Fibroblast of lung (primary cell): ENCODE data around the gene SMC1B. TPM values are rescaled to one million over a fixed set of nuclear protein-coding genes. Genes with fewer than 3 reads are reported as not detected.
"Not testable (repeated sequence)": the region's sequence is repeated elsewhere in the genome, so short reads cannot be mapped to it uniquely, and the experiment has no call there.

ENCODE experiments used
- DNase-seq, 2 donors: peaks; one replicate each; pipeline versions ENCODE4 v3.0.0 to v3.0.0-alpha.2; 2010; ENCODE audit warnings: low read depth in 2 of 2
- H2AFZ ChIP-seq: 2 replicates; pipeline ENCODE4 v1.5.1; 2012; ENCODE audit warnings: low read length, control low read depth, inconsistent platforms
- H3K27ac ChIP-seq: 2 replicates; pipeline ENCODE4 v1.5.1; 2011; ENCODE audit warnings: low read length, control low read depth; ENCODE audit not compliant: insufficient read depth
- H3K27me3 ChIP-seq: 2 replicates; pipeline ENCODE4 v1.5.1; 2011; ENCODE audit warnings: mild to moderate bottlenecking, low read length; ENCODE audit not compliant: control insufficient read depth, insufficient read depth
- H3K36me3 ChIP-seq: 2 replicates; pipeline ENCODE4 v1.5.1; 2011; ENCODE audit warnings: low read length; ENCODE audit not compliant: control insufficient read depth, insufficient read depth
- H3K4me1 ChIP-seq: 2 replicates; pipeline ENCODE4 v1.5.1; 2011; ENCODE audit warnings: low read length; ENCODE audit not compliant: control insufficient read depth, insufficient read depth; ENCODE audit errors: extremely low read depth
- H3K4me2 ChIP-seq: 2 replicates; pipeline ENCODE4 v1.5.1; 2011; ENCODE audit warnings: low read length, control low read depth; ENCODE audit not compliant: insufficient read depth; ENCODE audit errors: extremely low read depth
- H3K4me3 ChIP-seq, 4 experiments: fragments of 200-600 bp in 1 of 4; sonication (generic) in 1 of 4; replicated peaks in 1 of 4; 2 replicates each; pipeline ENCODE4 v1.5.1; 2011 to 2016; ENCODE audit warnings: low read length in 4 of 4, low read depth in 3 of 4, mild to moderate bottlenecking in 3 of 4, control low read depth in 2 of 4, inconsistent platforms in 1 of 4, mixed read lengths in 1 of 4; ENCODE audit not compliant: insufficient read depth in 1 of 4; ENCODE audit errors: control extremely low read depth in 1 of 4
- H3K79me2 ChIP-seq: 2 replicates; pipeline ENCODE4 v1.5.1; 2012; ENCODE audit warnings: mild to moderate bottlenecking, low read length, inconsistent platforms; ENCODE audit not compliant: control insufficient read depth, insufficient read depth
- H3K9ac ChIP-seq: 2 replicates; pipeline ENCODE4 v1.5.1; 2011; ENCODE audit warnings: mild to moderate bottlenecking, low read length, control low read depth; ENCODE audit not compliant: insufficient read depth
- H3K9me3 ChIP-seq: 2 replicates; pipeline ENCODE4 v1.5.1; 2012; ENCODE audit warnings: low read depth, low read length; ENCODE audit not compliant: control insufficient read depth, insufficient read depth
- H4K20me1 ChIP-seq: 2 replicates; pipeline ENCODE4 v1.5.1; 2011; ENCODE audit warnings: low read length; ENCODE audit not compliant: control insufficient read depth, insufficient read depth; ENCODE audit errors: extremely low read depth
- CTCF ChIP-seq, 2 donors: IDR thresholded peaks in 1 of 2; conservative IDR thresholded peaks in 1 of 2; 1 replicate in 1 of 2; 2 replicates in 1 of 2; pipeline ENCODE4 v1.5.1; 2011 to 2012; ENCODE audit warnings: low read length in 2 of 2, control low read depth in 1 of 2, inconsistent platforms in 1 of 2, low read depth in 1 of 2, mild to moderate bottlenecking in 1 of 2
- EZH2 ChIP-seq: IDR thresholded peaks from 2 replicates; pipeline ENCODE4 v1.5.1; 2012; ENCODE audit warnings: low read length, control low read depth, mild to moderate bottlenecking; ENCODE audit errors: missing control alignments
- polyA plus RNA-seq, 2 donors: library from polyadenylated mRNA; depleted of rRNA in 1 of 2; stranded (reverse) in 1 of 2; unstranded in 1 of 2; fragments of >200 nt; gene quantifications; 2 replicates each; pipeline ENCODE4 v1.2.1, GENCODE V29; 2011 to 2012; ENCODE audit warnings: missing spikeins in 1 of 2
- total RNA-seq: library from RNA; depleted of rRNA; stranded (reverse); fragments of >200 nt; gene quantifications from 2 replicates; pipeline ENCODE4 v1.2.1, GENCODE V29; 2014

Gene SMC1B
- total and polyA plus RNA-seq, 2 donors (not counting 1 experiment from before 2014, with no cell fraction given) = not detected

GRCh38 chr22:45329530-45329936, 83.9 kb downstream of the SMC1B start:
- H3K4me1 ChIP-seq = no peaks in the 10 kb centered on the region
- H3K27ac ChIP-seq = no peak overlapping the region
- H2AFZ ChIP-seq = no peak overlapping the region
- no peak for TF ChIP-seq EZH2
- TF ChIP-seq CTCF (conservative IDR thresholded peaks at IDR 0.05 in 1 of 2, IDR thresholded peaks at IDR 0.05 in 1 of 2; ENCODE audit: low read depth in 1 of 2, low read length in 2 of 2) = no peak
- no peak overlapping the region for H3K4me2 ChIP-seq
- DNase-seq = no peak
- H3K9me3 ChIP-seq = no peaks in the 10 kb centered on the region
- no peaks in the 10 kb centered on the region for H3K79me2 ChIP-seq
- no peak overlapping the region for H3K9ac ChIP-seq
- peaks cover 2% of the 10 kb centered on the region for H3K36me3 ChIP-seq
- H3K27me3 ChIP-seq = no peaks in the 10 kb centered on the region
- H3K4me3 ChIP-seq = no peak overlapping the region
- no peaks in the 10 kb centered on the region for H4K20me1 ChIP-seq

GRCh38 chr22:45328822-45329529, 84.4 kb downstream of the SMC1B start:
- H3K36me3 ChIP-seq = peaks cover 2% of the 10 kb centered on the region
- no peak overlapping the region for H3K9ac ChIP-seq
- H4K20me1 ChIP-seq = no peaks in the 10 kb centered on the region
- H3K27me3 ChIP-seq = no peaks in the 10 kb centered on the region
- no peak overlapping the region for H2AFZ ChIP-seq
- H3K4me1 ChIP-seq = no peaks in the 10 kb centered on the region
- no peak overlapping the region for H3K27ac ChIP-seq
- H3K9me3 ChIP-seq = no peaks in the 10 kb centered on the region
- no peak for DNase-seq
- no peak overlapping the region for H3K4me3 ChIP-seq
- no peaks in the 10 kb centered on the region for H3K79me2 ChIP-seq
- H3K4me2 ChIP-seq = no peak overlapping the region
- no peak for TF ChIP-seq EZH2
- no peak for TF ChIP-seq CTCF (conservative IDR thresholded peaks at IDR 0.05 in 1 of 2, IDR thresholded peaks at IDR 0.05 in 1 of 2; ENCODE audit: low read depth in 1 of 2, low read length in 2 of 2)

- not testable (repeated sequence) for H3K36me3 ChIP-seq, H3K9ac ChIP-seq, H3K79me2 ChIP-seq, H3K4me1 ChIP-seq, H3K27ac ChIP-seq, H3K4me2 ChIP-seq, H3K27me3 ChIP-seq, DNase-seq, H3K4me3 ChIP-seq, H2AFZ ChIP-seq, H3K9me3 ChIP-seq, H4K20me1 ChIP-seq
These were observed 85.1 kb downstream of the SMC1B start for GRCh38 chr22:45328261-45328660.
